Measurements from ENCODE around the gene PIAS2. TPM values are rescaled to one million over a fixed set of nuclear protein-coding genes. Genes with fewer than 3 reads are reported as not detected.

The PIAS2 gene
- total and polyA plus RNA-seq, 9 of the 15 experiments (the other 6 are each of a cell fraction or from before 2014, with no cell fraction given) = 2.9 to 23.9 (median 12.0) TPM

GRCh38 chr18:46917803-46918600, 695 bp upstream of the PIAS2 start (continued):
- TF ChIP-seq ARID1B (IDR thresholded peaks at IDR 0.05) (peak; percentile 21; the same call in 1 of the 2 replicates), RAD21 (CRISPR knock-in tag; conservative IDR thresholded peaks at IDR 0.05 in 1 of 2, IDR thresholded peaks at IDR 0.05 in 1 of 2) (0 out of 4 replicates have a peak, but pooled peaks of 1 of the 2 experiments have one; percentile 11), ZNF740 (CRISPR knock-in tag; IDR thresholded peaks at IDR 0.05) (no peak), ZNF740 (tag; IDR thresholded peaks at IDR 0.05) (peak in 1 of 2 experiments; percentile 50; a peak in 1 of 4 replicates), RFX5 (IDR thresholded peaks at IDR 0.05; ENCODE audit: low read depth, low read length) (no peak), NFIC (IDR thresholded peaks at IDR 0.05) (peak; percentile 70), TRIM24 (IDR thresholded peaks at IDR 0.05) (0 out of 4 replicates have a peak, but pooled peaks of 1 of the 2 experiments have one; percentile 26), ARID3A (IDR thresholded peaks at IDR 0.05; ENCODE audit: borderline replicate concordance, low read depth, low read length) (0 out of 2 replicates have a peak, but pooled peaks have one; percentile 15), ZNF785 (CRISPR knock-in tag; IDR thresholded peaks at IDR 0.05) (no peak), SMARCE1 (IDR thresholded peaks at IDR 0.05) (peak; percentile 41; the same call in 1 of the 2 replicates), SPI1 (IDR thresholded peaks at IDR 0.05; ENCODE audit: borderline replicate concordance, low read depth, low read length) (no peak), RCOR1 (IDR thresholded peaks at IDR 0.05; ENCODE audit: borderline replicate concordance in 1 of 2, low read depth in 2 of 2, low read length in 2 of 2) (peak in 1 of 2 experiments; percentile 60; a peak in 2 of 4 replicates), MAZ (CRISPR knock-in tag; conservative IDR thresholded peaks at IDR 0.05 in 1 of 2, IDR thresholded peaks at IDR 0.05 in 1 of 2) (peak in 1 of 2 experiments; percentile 37; a peak in 1 of 4 replicates), BACH1 (tag; IDR thresholded peaks at IDR 0.05) (peak; percentile 75; the same call in 1 of the 2 replicates)
- TF ChIP-seq, protein P1, sequence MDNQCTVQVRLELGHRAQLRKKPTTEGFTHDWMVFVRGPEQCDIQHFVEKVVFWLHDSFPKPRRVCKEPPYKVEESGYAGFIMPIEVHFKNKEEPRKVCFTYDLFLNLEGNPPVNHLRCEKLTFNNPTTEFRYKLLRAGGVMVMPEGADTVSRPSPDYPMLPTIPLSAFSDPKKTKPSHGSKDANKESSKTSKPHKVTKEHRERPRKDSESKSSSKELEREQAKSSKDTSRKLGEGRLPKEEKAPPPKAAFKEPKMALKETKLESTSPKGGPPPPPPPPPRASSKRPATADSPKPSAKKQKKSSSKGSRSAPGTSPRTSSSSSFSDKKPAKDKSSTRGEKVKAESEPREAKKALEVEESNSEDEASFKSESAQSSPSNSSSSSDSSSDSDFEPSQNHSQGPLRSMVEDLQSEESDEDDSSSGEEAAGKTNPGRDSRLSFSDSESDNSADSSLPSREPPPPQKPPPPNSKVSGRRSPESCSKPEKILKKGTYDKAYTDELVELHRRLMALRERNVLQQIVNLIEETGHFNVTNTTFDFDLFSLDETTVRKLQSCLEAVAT (IDR thresholded peaks at IDR 0.05) = peak in 1 of 2 experiments; percentile 98; a peak in 2 of 4 replicates
- TF ChIP-seq, protein P2, sequence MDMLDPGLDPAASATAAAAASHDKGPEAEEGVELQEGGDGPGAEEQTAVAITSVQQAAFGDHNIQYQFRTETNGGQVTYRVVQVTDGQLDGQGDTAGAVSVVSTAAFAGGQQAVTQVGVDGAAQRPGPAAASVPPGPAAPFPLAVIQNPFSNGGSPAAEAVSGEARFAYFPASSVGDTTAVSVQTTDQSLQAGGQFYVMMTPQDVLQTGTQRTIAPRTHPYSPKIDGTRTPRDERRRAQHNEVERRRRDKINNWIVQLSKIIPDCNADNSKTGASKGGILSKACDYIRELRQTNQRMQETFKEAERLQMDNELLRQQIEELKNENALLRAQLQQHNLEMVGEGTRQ (CRISPR knock-in tag; IDR thresholded peaks at IDR 0.05) = no peak
- TF ChIP-seq, protein P3, sequence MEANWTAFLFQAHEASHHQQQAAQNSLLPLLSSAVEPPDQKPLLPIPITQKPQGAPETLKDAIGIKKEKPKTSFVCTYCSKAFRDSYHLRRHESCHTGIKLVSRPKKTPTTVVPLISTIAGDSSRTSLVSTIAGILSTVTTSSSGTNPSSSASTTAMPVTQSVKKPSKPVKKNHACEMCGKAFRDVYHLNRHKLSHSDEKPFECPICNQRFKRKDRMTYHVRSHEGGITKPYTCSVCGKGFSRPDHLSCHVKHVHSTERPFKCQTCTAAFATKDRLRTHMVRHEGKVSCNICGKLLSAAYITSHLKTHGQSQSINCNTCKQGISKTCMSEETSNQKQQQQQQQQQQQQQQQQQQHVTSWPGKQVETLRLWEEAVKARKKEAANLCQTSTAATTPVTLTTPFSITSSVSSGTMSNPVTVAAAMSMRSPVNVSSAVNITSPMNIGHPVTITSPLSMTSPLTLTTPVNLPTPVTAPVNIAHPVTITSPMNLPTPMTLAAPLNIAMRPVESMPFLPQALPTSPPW (CRISPR knock-in tag; IDR thresholded peaks at IDR 0.05) = peak; percentile 92
